GM12878 (cell line): ENCODE measurements around the gene CSHL1. TPM values are rescaled to one million over a fixed set of nuclear protein-coding genes. Genes with fewer than 3 reads are reported as not detected.
A peak's percentile ranks its signal among the peaks of the same experiment; 100 is the strongest.
"Not testable (repeated sequence)": the region's sequence is repeated elsewhere in the genome, so short reads cannot be mapped to it uniquely, and the experiment has no call there.

Experiments
- ATAC-seq: fragments of 200-7000 bp; cut with Tn5 transposase; 3 replicates; pipeline ENCODE4 v1.9.1; 2020; ENCODE audit warnings: mild to moderate bottlenecking, moderate library complexity
- BruUV-seq: library from RNA; stranded (reverse); fragments of 400-500 nt; replicated peaks from 2 replicates; lab custom pipeline; 2021; lab: Mats Ljungman, UMichigan
- CTCF ChIA-PET: fragments of 300-600 bp; sonication (Branson Sonifier 250); formaldehyde crosslinking; extraction: SDS; loops from one replicate; lab custom pipeline; 2021; ENCODE audit warnings: inconsistent platforms; lab: Yijun Ruan, JAX
- POLR2A ChIA-PET: fragments of 350-600 bp; formaldehyde crosslinking; extraction: SDS; loops from one replicate; lab custom pipeline; 2021; ENCODE audit warnings: inconsistent platforms; lab: Charles Lee
- RAD21 ChIA-PET: fragments of 300-600 bp; sonication (Branson Sonifier 250); formaldehyde crosslinking; loops from one replicate; lab custom pipeline; 2023; ENCODE audit warnings: antibody characterized with exemption; ENCODE audit not compliant: unreplicated experiment; lab: Charles Lee
- SMC1A ChIA-PET: fragments of 300-600 bp; sonication (Branson Sonifier 250); formaldehyde crosslinking; loops from one replicate; lab custom pipeline; 2023; ENCODE audit not compliant: unreplicated experiment, uncharacterized antibody; lab: Charles Lee
- DNase-seq: peaks from one replicate; pipeline ENCODE4 v3.0.0-alpha.2; 2011; ENCODE audit warnings: low read depth, low spot score
- FAIRE-seq: peaks from 3 replicates; lab custom pipeline; 2011; peaks lifted over from hg19 to GRCh38; lab: Jason Lieb, UNC
- H2AFZ ChIP-seq: 2 replicates; pipeline ENCODE4 v1.6.0; 2011; ENCODE audit warnings: low read depth, low read length, control low read depth; ENCODE audit not compliant: control insufficient read depth
- H3K27ac ChIP-seq: 2 replicates; pipeline ENCODE4 v1.5.1; 2011; ENCODE audit warnings: control low read depth; ENCODE audit not compliant: control insufficient read depth, insufficient read depth
- H3K27me3 ChIP-seq, 2 experiments: replicated peaks in 1 of 2; 2 replicates each; pipeline versions ENCODE4 v1.6.0 to v1.6.1; 2011; ENCODE audit warnings: low read length in 1 of 2; ENCODE audit not compliant: control insufficient read depth in 2 of 2, insufficient read depth in 2 of 2
- H3K36me3 ChIP-seq, 2 experiments: 2 replicates each; pipeline ENCODE4 v1.5.1; 2011; ENCODE audit warnings: low read length in 1 of 2; ENCODE audit not compliant: control insufficient read depth in 2 of 2, insufficient read depth in 2 of 2
- H3K4me1 ChIP-seq: 2 replicates; pipeline ENCODE4 v1.6.1; 2011; ENCODE audit warnings: mild to moderate bottlenecking, low read length, moderate library complexity, mixed read lengths; ENCODE audit not compliant: control insufficient read depth, insufficient read depth
- H3K4me2 ChIP-seq: 2 replicates; pipeline ENCODE4 v1.6.0; 2011; ENCODE audit warnings: control low read depth; ENCODE audit not compliant: control insufficient read depth, insufficient read depth
- H3K4me3 ChIP-seq: fragments of 200-600 bp; sonication (generic); 2 replicates; pipeline ENCODE4 v1.5.1; 2016
- H3K79me2 ChIP-seq: 2 replicates; pipeline ENCODE4 v1.6.0; 2011; ENCODE audit warnings: low read length; ENCODE audit not compliant: control insufficient read depth, insufficient read depth
- H3K9ac ChIP-seq: 2 replicates; pipeline ENCODE4 v1.8.0; 2011; ENCODE audit warnings: low read length, control low read depth, mixed read lengths; ENCODE audit not compliant: control insufficient read depth, insufficient read depth
- H3K9me3 ChIP-seq: replicated peaks from 3 replicates; pipeline ENCODE4 v1.5.1; 2011; ENCODE audit warnings: mild to moderate bottlenecking, low read length; ENCODE audit not compliant: control insufficient read depth, insufficient read depth
- H4K20me1 ChIP-seq: 2 replicates; pipeline ENCODE4 v1.6.0; 2011; ENCODE audit not compliant: control insufficient read depth, insufficient read depth
- CTCF ChIP-seq, 3 experiments: IDR thresholded peaks in 2 of 3; conservative IDR thresholded peaks in 1 of 3; 2 replicates each; pipeline ENCODE4 v1.5.1; 2011; ENCODE audit warnings: low read depth in 3 of 3, low read length in 3 of 3, mild to moderate bottlenecking in 3 of 3, control low read depth in 2 of 3, moderate library complexity in 2 of 3, inconsistent platforms in 1 of 3, mixed read lengths in 1 of 3; ENCODE audit not compliant: control insufficient read depth in 2 of 3, insufficient read depth in 1 of 3; ENCODE audit errors: extremely low read depth in 1 of 3
- WGBS: methylation state at CpG from one replicate; pipeline ENCODE4 v1.1.6; 2016; ENCODE audit warnings: low lambda C conversion rate; ENCODE audit not compliant: insufficient replicate concordance, insufficient coverage; ENCODE audit errors: missing lambda C conversion rate; 5-methylcytosine and 5-hydroxymethylcytosine counted together
- in situ Hi-C: fragments of 300-500 bp; cut with MboI; formaldehyde crosslinking; loops from 9 replicates; pipeline ENCODE4 v1.14.3; 2018; ENCODE audit warnings: mixed read lengths
- intact Hi-C: fragments of 100-400 bp; cut with micrococcal nuclease; formaldehyde crosslinking; loops from one replicate; pipeline ENCODE4 v1.14.2; 2022; ENCODE audit not compliant: unreplicated experiment
- polyA plus RNA-seq, 11 experiments: library from polyadenylated mRNA; depleted of rRNA in 4 of 11; unstranded in 6 of 11; stranded (reverse) in 5 of 11; fragments of >200 nt; fragmentation: Nextera tagmentation in 4 of 11; fragmentation: Illumina TruSeq in 1 of 11; extraction: Ambion mirVana in 4 of 11; extraction: Trizol in 1 of 11; gene quantifications; 1 replicate in 1 of 11; 2 replicates in 10 of 11; pipeline versions ENCODE4 v1.2.1 to v1.2.3, GENCODE V29; 2011 to 2016; ENCODE audit warnings: inconsistent platforms in 2 of 11, missing spikeins in 2 of 11, low read depth in 1 of 11
- total RNA-seq, 4 experiments: library from RNA; depleted of rRNA in 3 of 4; stranded (reverse); fragments of >200 nt in 3 of 4; fragmentation: Illumina TruSeq in 1 of 4; extraction: Trizol in 1 of 4; gene quantifications; 2 replicates each; pipeline versions ENCODE4 v1.2.1 to v1.2.3, GENCODE V29; 2013 to 2021

Gene CSHL1
- total and polyA plus RNA-seq, 10 of the 15 experiments (the other 5 are each of a cell fraction or from before 2014, with no cell fraction given): not detected

GRCh38 chr17:63907161-63907778 lies 3.8 kb downstream of the CSHL1 start:
- ChIA-PET CTCF (interaction anchor here (0.7 to 2.3 kb wide), 11 partner anchors 19 to 373 kb away, joined by 3 to 16 read pairs (median 5); no protein-coding TSS in a partner anchor), SMC1A (interaction anchor here (0.8 to 1.4 kb wide), 6 partner anchors 9 to 226 kb away, joined by 3 to 4 read pairs (median 3); no protein-coding TSS in a partner anchor)
- intact Hi-C loops, H3K27ac ChIP-seq, FAIRE-seq, H3K9me3 ChIP-seq, H3K79me2 ChIP-seq, H3K9ac ChIP-seq, POLR2A ChIA-PET, H3K36me3 ChIP-seq, DNase-seq, BruUV-seq, in situ Hi-C loops, H4K20me1 ChIP-seq, H3K4me1 ChIP-seq, H2AFZ ChIP-seq, H3K27me3 ChIP-seq, RAD21 ChIA-PET, H3K4me3 ChIP-seq, H3K4me2 ChIP-seq: not testable (repeated sequence)
- 26% methylated on average over 11 of the region's 12 CpGs for WGBS
- peak; percentile 86 for ATAC-seq
- TF ChIP-seq CTCF (IDR thresholded peaks at IDR 0.05 in 2 of 3, conservative IDR thresholded peaks at IDR 0.05 in 1 of 3; ENCODE audit: control insufficient read depth in 2 of 3, extremely low read depth in 1 of 3, insufficient read depth in 1 of 3, low read depth in 3 of 3, low read length in 3 of 3): peak in 2 of 3 experiments; percentile 21 to 23; a peak in 2 of 6 replicates

GRCh38 chr17:63904796-63905195 lies 6.3 kb downstream of the CSHL1 start:
- 39% methylated on average over 8 of the region's 8 CpGs for WGBS
- H3K27ac ChIP-seq, in situ Hi-C loops, ATAC-seq, H3K4me1 ChIP-seq, H3K79me2 ChIP-seq, FAIRE-seq, H4K20me1 ChIP-seq, DNase-seq, H3K4me2 ChIP-seq, H3K27me3 ChIP-seq, H3K9ac ChIP-seq, H3K9me3 ChIP-seq, H2AFZ ChIP-seq, BruUV-seq, H3K4me3 ChIP-seq, H3K36me3 ChIP-seq, intact Hi-C loops: not testable (repeated sequence)
- POLR2A ChIA-PET: interaction anchor here (0.6 to 0.8 kb wide), 3 partner anchors 114 to 226 kb away, joined by 3 to 6 read pairs (median 5); no protein-coding TSS in a partner anchor
- SMC1A ChIA-PET: interaction anchor here (0.7 to 2.6 kb wide), 4 partner anchors 41 to 228 kb away, joined by 3 to 12 read pairs (median 7); no protein-coding TSS in a partner anchor
- CTCF ChIA-PET: interaction anchor here (0.7 to 6.0 kb wide), 21 partner anchors 8 to 694 kb away, joined by 3 to 49 read pairs (median 5); partner anchors contain the start of genes CD79B and GH1
- RAD21 ChIA-PET: interaction anchor here (1.1 to 1.2 kb wide), 3 partner anchors 118 to 169 kb away, joined by 3 to 4 read pairs (median 3); no protein-coding TSS in a partner anchor
